LNCaP clone FGC (cell line): ENCODE results near the gene PITPNM3.

Experiments used
- DNase-seq: peaks from one replicate; pipeline ENCODE4 v3.0.0-alpha.2; 2011; ENCODE audit warnings: low read depth
- H3K4me3 ChIP-seq: 2 replicates; pipeline ENCODE4 v1.5.1; 2011; ENCODE audit warnings: mild to moderate bottlenecking, low read depth, low read length, control low read depth
- CTCF ChIP-seq: IDR thresholded peaks from 2 replicates; pipeline ENCODE4 v1.5.1; 2012; ENCODE audit warnings: mild to moderate bottlenecking; ENCODE audit not compliant: control insufficient read depth, insufficient read depth; ENCODE audit errors: extremely low read depth

The PITPNM3 gene

GRCh38 chr17:6492892-6493674 is 63.3 kb downstream of the PITPNM3 start:
- no peak overlapping the region for H3K4me3 ChIP-seq
- DNase-seq, result no peak
- no peak for TF ChIP-seq CTCF

- no peak for DNase-seq
- no peak for TF ChIP-seq CTCF
- H3K4me3 ChIP-seq, result no peak overlapping the region
Observed at GRCh38 chr17:6491071-6491700, 65.2 kb downstream of the PITPNM3 start.

GRCh38 chr17:6489016-6489550 is 67.3 kb downstream of the PITPNM3 start:
- H3K4me3 ChIP-seq, result no peak overlapping the region
- TF ChIP-seq CTCF, result no peak
- DNase-seq, result no peak

- no peak for TF ChIP-seq CTCF
- no peak overlapping the region for H3K4me3 ChIP-seq
- DNase-seq, result no peak
Observed at GRCh38 chr17:6488008-6488539, 68.3 kb downstream of the PITPNM3 start.

DNA sequence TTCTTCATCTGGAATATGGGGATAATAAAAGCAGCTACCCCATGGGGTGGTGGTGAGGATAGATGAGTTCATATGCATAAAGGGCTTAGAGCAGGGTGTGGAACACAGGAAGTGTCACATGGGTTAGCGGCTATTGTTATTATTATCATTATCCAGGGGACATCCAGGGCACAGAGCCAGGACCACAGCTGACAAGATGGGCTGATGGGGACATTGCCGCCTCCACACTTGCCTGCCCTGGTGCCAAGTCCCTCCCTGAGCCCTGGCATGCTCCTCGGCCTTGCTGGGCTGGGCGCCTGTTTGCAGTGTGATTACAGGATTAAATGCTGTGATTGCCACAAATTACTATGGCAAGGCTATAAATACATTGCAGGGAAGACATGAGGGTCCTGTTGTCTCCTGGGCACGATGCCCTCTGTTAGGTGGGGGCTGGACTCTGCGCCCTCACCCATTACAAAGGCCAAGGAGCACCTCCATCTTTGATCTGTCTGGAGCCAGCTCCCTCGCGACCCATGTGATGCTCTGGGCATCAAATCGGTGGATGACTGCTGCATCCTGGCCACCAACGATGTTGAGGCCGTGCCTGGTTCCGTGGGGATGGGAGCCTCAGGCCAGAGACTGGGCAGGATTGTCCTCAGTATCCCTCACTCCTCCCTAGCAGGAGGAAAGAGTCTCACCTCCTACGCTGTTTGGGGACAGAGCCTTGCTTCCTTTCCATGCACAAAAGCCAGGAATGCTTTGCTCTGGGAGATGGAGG is 68.9 kb downstream of the PITPNM3 start:
- DNase-seq, result no peak
- no peak overlapping the region for H3K4me3 ChIP-seq
- TF ChIP-seq CTCF, result no peak

DNA sequence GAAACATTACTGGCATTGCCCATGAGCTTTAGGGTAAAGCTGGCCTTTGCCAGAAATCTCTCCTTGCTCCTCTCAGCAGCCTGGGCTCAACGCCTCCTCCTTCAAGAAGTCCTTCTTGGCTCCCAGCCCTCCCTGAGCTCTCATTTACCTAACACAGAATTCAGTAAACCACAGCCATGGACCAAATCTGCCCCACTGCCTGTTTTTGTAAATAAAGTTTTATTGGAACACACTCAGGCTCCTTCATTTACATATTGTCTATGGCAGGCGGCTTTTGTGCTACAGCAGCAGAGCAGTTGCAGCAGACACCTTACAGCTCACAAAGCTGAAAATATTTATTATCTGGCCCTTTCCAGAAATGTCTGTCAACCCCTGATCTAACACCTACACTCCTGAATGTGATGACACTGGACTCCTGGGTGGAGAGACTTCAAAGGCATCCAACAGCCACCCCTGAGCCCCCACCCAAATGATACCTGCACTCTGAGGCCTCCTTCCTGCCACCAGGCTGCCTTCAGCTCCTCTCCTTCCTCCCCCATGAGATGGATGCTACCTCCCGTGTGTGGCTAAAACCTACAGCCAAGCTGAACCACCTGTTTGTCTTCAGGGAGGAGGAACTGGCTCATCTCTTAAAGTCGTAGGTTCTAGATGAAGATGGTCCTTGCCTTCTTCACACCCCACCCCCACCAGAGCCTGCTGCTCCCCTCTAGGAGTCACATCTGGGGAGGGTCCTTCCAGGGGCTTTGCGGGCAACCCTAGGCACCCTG is 70.5 kb downstream of the PITPNM3 start:
- H3K4me3 ChIP-seq, result no peak overlapping the region
- no peak for DNase-seq
- no peak for TF ChIP-seq CTCF
